KMS-11 (cell line): ENCODE measurements around the gene CDH11.

Source experiments
- H2AFZ ChIP-seq: fragments of 200-600 bp; sonication (generic); 2 replicates; pipeline ENCODE4 v1.6.1; 2016; ENCODE audit warnings: antibody characterized with exemption, mixed run types, low read depth
- H3K27ac ChIP-seq: fragments of 200-600 bp; sonication (generic); 2 replicates; pipeline ENCODE4 v1.6.1; 2016; ENCODE audit warnings: mild to moderate bottlenecking, mixed run types
- H3K27me3 ChIP-seq: fragments of 200-600 bp; sonication (generic); 2 replicates; pipeline ENCODE4 v1.6.1; 2017; ENCODE audit warnings: mild to moderate bottlenecking, low read depth, mixed run types, moderate library complexity; ENCODE audit not compliant: insufficient read depth
- H3K36me3 ChIP-seq: fragments of 200-600 bp; sonication (generic); 2 replicates; pipeline ENCODE4 v1.6.1; 2017; ENCODE audit warnings: mild to moderate bottlenecking, mixed run types; ENCODE audit not compliant: insufficient read depth
- H3K4me1 ChIP-seq: fragments of 200-600 bp; sonication (generic); 2 replicates; pipeline ENCODE4 v1.6.1; 2016; ENCODE audit warnings: mild to moderate bottlenecking, low read depth, mixed run types; ENCODE audit not compliant: poor library complexity, severe bottlenecking
- H3K4me2 ChIP-seq: fragments of 200-600 bp; sonication (generic); 2 replicates; pipeline ENCODE4 v1.7.0; 2016; ENCODE audit warnings: mild to moderate bottlenecking, mixed run types
- H3K4me3 ChIP-seq: fragments of 200-600 bp; sonication (generic); IDR thresholded peaks from 2 replicates; pipeline ENCODE4 v1.6.1; 2017; ENCODE audit warnings: low read depth, low read length, mixed read lengths; ENCODE audit not compliant: insufficient read depth
- H3K79me2 ChIP-seq: fragments of 200-600 bp; sonication (generic); 2 replicates; pipeline ENCODE4 v1.6.1; 2016; ENCODE audit warnings: low read depth, mixed run types; ENCODE audit not compliant: insufficient read depth
- H3K9ac ChIP-seq: fragments of 200-600 bp; sonication (generic); 2 replicates; pipeline ENCODE4 v1.6.1; 2016; ENCODE audit warnings: mild to moderate bottlenecking, mixed run types
- H4K20me1 ChIP-seq: fragments of 200-600 bp; sonication (generic); 2 replicates; pipeline ENCODE4 v1.6.1; 2016; ENCODE audit warnings: mild to moderate bottlenecking, mixed run types; ENCODE audit not compliant: insufficient read depth
- CTCF ChIP-seq: fragments of 200-600 bp; sonication (generic); conservative IDR thresholded peaks from 2 replicates; pipeline ENCODE4 v1.6.1; 2017; ENCODE audit warnings: low read depth, mild to moderate bottlenecking, antibody characterized with exemption, low read length, moderate library complexity, mixed read lengths

CDH11 gene

GRCh38 chr16:64975821-64976220 lies 146.0 kb downstream of the CDH11 start:
- Histone ChIP-seq H3K27me3 (no peaks in the 10 kb centered on the region), H3K79me2 (no peaks in the 10 kb centered on the region), H3K4me1 (no peaks in the 10 kb centered on the region), H4K20me1 (no peaks in the 10 kb centered on the region), H3K4me2 (no peak overlapping the region), H3K27ac (no peak overlapping the region), H3K9ac (no peak overlapping the region), H3K4me3 (no peak overlapping the region), H2AFZ (no peak overlapping the region), H3K36me3 (no peaks in the 10 kb centered on the region)
- TF ChIP-seq CTCF, result no peak

GRCh38 chr16:64974381-64974780 lies 147.5 kb downstream of the CDH11 start:
- H3K79me2 ChIP-seq, result no peaks in the 10 kb centered on the region
- H2AFZ ChIP-seq, result no peak overlapping the region
- no peaks in the 10 kb centered on the region for H3K36me3 ChIP-seq
- no peak overlapping the region for H3K4me2 ChIP-seq
- H4K20me1 ChIP-seq, result no peaks in the 10 kb centered on the region
- TF ChIP-seq CTCF, result no peak
- H3K4me3 ChIP-seq, result no peak overlapping the region
- no peaks in the 10 kb centered on the region for H3K4me1 ChIP-seq
- H3K9ac ChIP-seq, result no peak overlapping the region
- H3K27me3 ChIP-seq, result no peaks in the 10 kb centered on the region
- H3K27ac ChIP-seq, result no peak overlapping the region

- no peaks in the 10 kb centered on the region for H3K79me2 ChIP-seq
- TF ChIP-seq CTCF, result no peak
- no peaks in the 10 kb centered on the region for H3K36me3 ChIP-seq
- no peak overlapping the region for H3K4me3 ChIP-seq
- no peaks in the 10 kb centered on the region for H3K4me1 ChIP-seq
- H2AFZ ChIP-seq, result no peak overlapping the region
- no peak overlapping the region for H3K27ac ChIP-seq
- no peak overlapping the region for H3K9ac ChIP-seq
- no peaks in the 10 kb centered on the region for H4K20me1 ChIP-seq
- no peak overlapping the region for H3K4me2 ChIP-seq
- H3K27me3 ChIP-seq, result no peaks in the 10 kb centered on the region
These were observed 148.7 kb downstream of the CDH11 start for GRCh38 chr16:64973171-64973570.

GRCh38 chr16:64971171-64971570 lies 150.7 kb downstream of the CDH11 start:
- H4K20me1 ChIP-seq, result no peaks in the 10 kb centered on the region
- no peak overlapping the region for H3K27ac ChIP-seq
- H3K9ac ChIP-seq, result no peak overlapping the region
- no peak for TF ChIP-seq CTCF
- no peak overlapping the region for H3K4me2 ChIP-seq
- H3K36me3 ChIP-seq, result no peaks in the 10 kb centered on the region
- H3K4me1 ChIP-seq, result no peaks in the 10 kb centered on the region
- no peak overlapping the region for H3K4me3 ChIP-seq
- H2AFZ ChIP-seq, result no peak overlapping the region
- H3K79me2 ChIP-seq, result no peaks in the 10 kb centered on the region
- no peaks in the 10 kb centered on the region for H3K27me3 ChIP-seq

GRCh38 chr16:64969221-64969620 lies 152.6 kb downstream of the CDH11 start:
- no peaks in the 10 kb centered on the region for H4K20me1 ChIP-seq
- no peak overlapping the region for H3K4me3 ChIP-seq
- no peaks in the 10 kb centered on the region for H3K79me2 ChIP-seq
- no peaks in the 10 kb centered on the region for H3K36me3 ChIP-seq
- H3K27me3 ChIP-seq, result no peaks in the 10 kb centered on the region
- no peak for TF ChIP-seq CTCF
- no peak overlapping the region for H3K27ac ChIP-seq
- H3K4me1 ChIP-seq, result no peaks in the 10 kb centered on the region
- no peak overlapping the region for H2AFZ ChIP-seq
- H3K9ac ChIP-seq, result no peak overlapping the region
- no peak overlapping the region for H3K4me2 ChIP-seq
